MM.1S (cell line): Measurements from ENCODE around the gene ANAPC4.

Experiments
- DNase-seq: peaks from one replicate; pipeline ENCODE4 v3.0.0-alpha.2; 2015
- H2AFZ ChIP-seq: fragments of 300-600 bp; sonication (generic); 2 replicates; pipeline ENCODE4 v1.6.0; 2016; ENCODE audit warnings: antibody characterized with exemption, low read length
- H3F3A ChIP-seq: fragments of 300-600 bp; sonication (generic); 2 replicates; pipeline ENCODE4 v1.6.1; 2016; ENCODE audit warnings: mild to moderate bottlenecking, antibody characterized with exemption, low read length, moderate library complexity, mixed read lengths; ENCODE audit not compliant: insufficient read depth
- H3K27ac ChIP-seq: fragments of 300-600 bp; sonication (generic); 2 replicates; pipeline ENCODE4 v1.5.1; 2016; ENCODE audit warnings: mild to moderate bottlenecking, low read length
- H3K27me3 ChIP-seq: fragments of 300-600 bp; sonication (generic); replicated peaks from 2 replicates; pipeline ENCODE4 v1.6.0; 2016; ENCODE audit warnings: low read length; ENCODE audit not compliant: insufficient read depth
- H3K36me3 ChIP-seq: fragments of 300-600 bp; sonication (generic); replicated peaks from 2 replicates; pipeline ENCODE4 v1.6.1; 2016; ENCODE audit warnings: mild to moderate bottlenecking, low read length, mixed read lengths; ENCODE audit not compliant: insufficient read depth
- H3K4me1 ChIP-seq: fragments of 300-600 bp; sonication (generic); 2 replicates; pipeline ENCODE4 v1.6.1; 2016; ENCODE audit warnings: low read length, mixed read lengths
- H3K4me2 ChIP-seq: fragments of 300-600 bp; sonication (generic); 2 replicates; pipeline ENCODE4 v1.6.0; 2016; ENCODE audit warnings: low read depth, low read length
- H3K4me3 ChIP-seq: fragments of 300-600 bp; sonication (generic); 2 replicates; pipeline ENCODE4 v1.5.1; 2016; ENCODE audit warnings: low read length, mixed read lengths
- H3K79me2 ChIP-seq: fragments of 300-600 bp; sonication (generic); 2 replicates; pipeline ENCODE4 v1.6.1; 2016; ENCODE audit warnings: mixed run types, low read length, mixed read lengths
- H3K9ac ChIP-seq: fragments of 300-600 bp; sonication (generic); 2 replicates; pipeline ENCODE4 v1.6.1; 2016; ENCODE audit warnings: low read length, mixed read lengths
- H3K9me2 ChIP-seq: fragments of 300-600 bp; sonication (generic); replicated peaks from 2 replicates; pipeline ENCODE4 v1.6.1; 2016; ENCODE audit warnings: mild to moderate bottlenecking, low read length, mixed read lengths; ENCODE audit not compliant: insufficient read depth
- H3K9me3 ChIP-seq: fragments of 300-600 bp; sonication (generic); replicated peaks from 2 replicates; pipeline ENCODE4 v1.6.1; 2016; ENCODE audit warnings: mild to moderate bottlenecking, low read length, mixed read lengths; ENCODE audit not compliant: insufficient read depth
- H4K20me1 ChIP-seq: fragments of 300-600 bp; sonication (generic); 2 replicates; pipeline ENCODE4 v1.6.1; 2016; ENCODE audit warnings: mild to moderate bottlenecking, low read length, moderate library complexity, mixed read lengths; ENCODE audit not compliant: insufficient read depth
- EZH2 ChIP-seq: fragments of 300-600 bp; sonication (generic); optimal IDR thresholded peaks from 2 replicates; pipeline ENCODE3; 2017; ENCODE audit warnings: low read depth, mild to moderate bottlenecking, antibody characterized with exemption, low read length, mixed read lengths
- EZH2phosphoT487 ChIP-seq: fragments of 300-600 bp; sonication (generic); IDR thresholded peaks from 2 replicates; pipeline ENCODE4 v1.6.1; 2018; ENCODE audit warnings: antibody characterized with exemption, low read length
- TF ChIP-seq, protein P1 (sequence below): fragments of 300-600 bp; sonication (generic); IDR thresholded peaks from 2 replicates; pipeline ENCODE4 v1.5.1; 2016; ENCODE audit warnings: antibody characterized with exemption, low read length, mixed read lengths

The ANAPC4 gene

DNA sequence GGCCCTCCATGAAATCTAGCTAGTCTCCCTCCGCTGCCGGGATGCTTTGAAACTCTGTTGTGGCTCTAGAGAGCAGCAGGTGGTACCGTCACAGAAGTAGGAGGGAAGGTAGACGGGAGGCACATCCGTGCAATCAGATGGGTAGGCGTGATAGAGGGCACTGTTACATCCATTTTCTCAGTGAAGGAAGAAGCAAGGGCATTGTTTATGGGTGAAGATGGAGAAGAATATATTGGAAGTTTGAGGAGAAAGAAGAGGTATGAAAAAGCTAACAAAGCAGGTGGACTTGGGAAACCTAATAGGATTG lies 1.3 kb downstream of the ANAPC4 start:
- TF ChIP-seq, protein P1, sequence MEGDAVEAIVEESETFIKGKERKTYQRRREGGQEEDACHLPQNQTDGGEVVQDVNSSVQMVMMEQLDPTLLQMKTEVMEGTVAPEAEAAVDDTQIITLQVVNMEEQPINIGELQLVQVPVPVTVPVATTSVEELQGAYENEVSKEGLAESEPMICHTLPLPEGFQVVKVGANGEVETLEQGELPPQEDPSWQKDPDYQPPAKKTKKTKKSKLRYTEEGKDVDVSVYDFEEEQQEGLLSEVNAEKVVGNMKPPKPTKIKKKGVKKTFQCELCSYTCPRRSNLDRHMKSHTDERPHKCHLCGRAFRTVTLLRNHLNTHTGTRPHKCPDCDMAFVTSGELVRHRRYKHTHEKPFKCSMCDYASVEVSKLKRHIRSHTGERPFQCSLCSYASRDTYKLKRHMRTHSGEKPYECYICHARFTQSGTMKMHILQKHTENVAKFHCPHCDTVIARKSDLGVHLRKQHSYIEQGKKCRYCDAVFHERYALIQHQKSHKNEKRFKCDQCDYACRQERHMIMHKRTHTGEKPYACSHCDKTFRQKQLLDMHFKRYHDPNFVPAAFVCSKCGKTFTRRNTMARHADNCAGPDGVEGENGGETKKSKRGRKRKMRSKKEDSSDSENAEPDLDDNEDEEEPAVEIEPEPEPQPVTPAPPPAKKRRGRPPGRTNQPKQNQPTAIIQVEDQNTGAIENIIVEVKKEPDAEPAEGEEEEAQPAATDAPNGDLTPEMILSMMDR: no peak
- TF ChIP-seq EZH2: no peak
- no peak for TF ChIP-seq EZH2phosphoT487
- H3K9me2 ChIP-seq: no peaks in the 10 kb centered on the region
- peaks cover 3% of the 10 kb centered on the region; the same call in 1 of the 2 replicates for H3K36me3 ChIP-seq
- H2AFZ ChIP-seq: no peak overlapping the region
- H3K9ac ChIP-seq: no peak overlapping the region
- H3K4me3 ChIP-seq: peak overlapping the region; percentile 66
- DNase-seq: no peak
- H3K9me3 ChIP-seq: no peaks in the 10 kb centered on the region
- 0 out of 2 replicates have a peak, but pooled peaks cover 10% of the 10 kb centered on the region for H3K4me1 ChIP-seq
- no peaks in the 10 kb centered on the region for H3K27me3 ChIP-seq
- H3K79me2 ChIP-seq: peaks cover 25% of the 10 kb centered on the region
- H3F3A ChIP-seq: peaks cover 13% of the 10 kb centered on the region
- H4K20me1 ChIP-seq: no peaks in the 10 kb centered on the region
- peak overlapping the region; percentile 64 for H3K4me2 ChIP-seq
- no peak overlapping the region for H3K27ac ChIP-seq

DNA sequence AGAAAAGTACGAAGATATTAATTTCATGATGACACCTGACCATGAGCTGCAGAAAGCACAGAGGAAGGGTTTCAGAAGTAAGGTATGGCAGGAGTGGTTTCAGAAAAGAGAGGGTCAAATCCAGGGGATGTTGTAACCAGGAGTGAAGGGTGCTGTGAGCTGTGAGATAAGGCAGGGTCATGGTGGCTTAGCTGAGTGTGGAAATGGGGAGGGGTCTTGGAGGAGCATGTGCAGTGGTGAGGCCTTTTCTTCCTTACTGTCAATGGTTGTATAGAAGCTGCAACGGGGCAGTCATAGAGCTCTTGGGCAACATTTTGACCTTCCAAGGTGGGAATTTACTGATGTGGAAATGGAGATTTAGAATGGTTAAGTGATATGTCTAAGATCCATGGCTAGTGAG lies 2.5 kb downstream of the ANAPC4 start:
- Histone ChIP-seq H2AFZ (no peak overlapping the region), H3K79me2 (peaks cover 25% of the 10 kb centered on the region), H3K9me3 (no peaks in the 10 kb centered on the region), H3K9ac (no peak overlapping the region), H3K9me2 (no peaks in the 10 kb centered on the region), H3F3A (peaks cover 13% of the 10 kb centered on the region), H3K4me3 (no peak overlapping the region), H4K20me1 (no peaks in the 10 kb centered on the region), H3K27ac (no peak overlapping the region), H3K27me3 (no peaks in the 10 kb centered on the region), H3K36me3 (peaks cover 3% of the 10 kb centered on the region; the same call in 1 of the 2 replicates), H3K4me1 (0 out of 2 replicates have a peak, but pooled peaks cover 10% of the 10 kb centered on the region), H3K4me2 (no peak overlapping the region)
- DNase-seq: no peak
- no peak for TF ChIP-seq EZH2phosphoT487
- TF ChIP-seq, protein P1: no peak

DNA sequence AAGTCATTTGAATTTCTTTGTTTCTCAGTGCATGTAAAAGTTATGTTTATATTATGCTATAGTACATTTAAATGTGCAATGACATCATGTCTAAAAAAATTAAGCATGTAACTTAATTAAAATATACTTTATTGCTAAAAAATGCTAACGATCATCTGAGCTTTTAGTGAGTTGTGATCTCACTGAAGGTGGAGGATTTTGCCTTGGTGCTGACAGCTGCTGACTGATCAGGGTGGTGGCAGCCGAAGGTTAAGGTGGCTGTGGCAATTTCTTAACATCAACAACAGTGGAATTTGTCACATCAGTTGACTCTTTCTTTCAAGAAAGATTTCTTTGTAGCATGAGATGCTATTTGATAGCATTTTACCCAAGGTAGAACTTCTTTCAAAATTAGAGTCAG lies 6.6 kb downstream of the ANAPC4 start:
- Histone ChIP-seq H3K27ac (no peak overlapping the region), H3K9ac (no peak overlapping the region), H3F3A (no peaks in the 10 kb centered on the region), H3K9me2 (no peaks in the 10 kb centered on the region), H3K4me1 (0 out of 2 replicates have a peak, but pooled peaks cover 4% of the 10 kb centered on the region), H3K27me3 (no peaks in the 10 kb centered on the region), H3K79me2 (peaks cover 12% of the 10 kb centered on the region), H3K36me3 (peaks cover 3% of the 10 kb centered on the region; the same call in 1 of the 2 replicates), H4K20me1 (no peaks in the 10 kb centered on the region), H3K4me2 (no peak overlapping the region), H2AFZ (no peak overlapping the region), H3K4me3 (no peak overlapping the region), H3K9me3 (no peaks in the 10 kb centered on the region)
- TF ChIP-seq EZH2: no peak
- DNase-seq: no peak

DNA sequence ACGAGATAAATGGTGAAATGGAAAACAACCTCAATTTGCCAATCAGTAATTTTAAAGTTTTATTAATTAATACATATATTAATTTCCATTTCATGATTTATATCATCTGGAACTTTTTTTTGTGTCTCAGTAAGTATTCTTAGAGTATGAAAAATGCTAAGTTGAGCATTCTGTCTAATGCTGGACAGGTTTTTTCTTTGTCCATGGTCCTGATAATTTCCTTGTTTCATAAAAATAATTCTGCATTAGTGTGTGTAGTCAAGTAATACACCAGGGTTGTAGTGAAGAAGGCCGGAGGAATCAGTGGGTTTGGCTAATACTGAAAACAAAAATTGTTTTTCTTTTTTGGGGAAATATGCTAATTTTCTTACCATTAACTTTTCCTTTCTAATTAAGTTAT lies 9.9 kb downstream of the ANAPC4 start:
- H2AFZ ChIP-seq: no peak overlapping the region
- no peaks in the 10 kb centered on the region for H4K20me1 ChIP-seq
- H3K4me2 ChIP-seq: no peak overlapping the region
- no peaks in the 10 kb centered on the region for H3K79me2 ChIP-seq
- no peak overlapping the region for H3K27ac ChIP-seq
- H3K27me3 ChIP-seq: no peaks in the 10 kb centered on the region
- H3K9ac ChIP-seq: no peak overlapping the region
- H3F3A ChIP-seq: no peaks in the 10 kb centered on the region
- no peak for DNase-seq
- TF ChIP-seq EZH2phosphoT487 (no peak), EZH2 (no peak)
- TF ChIP-seq, protein P1: no peak
- H3K4me1 ChIP-seq: no peaks in the 10 kb centered on the region
- H3K9me2 ChIP-seq: no peaks in the 10 kb centered on the region
- H3K9me3 ChIP-seq: no peaks in the 10 kb centered on the region
- H3K4me3 ChIP-seq: no peak overlapping the region
- peaks cover 6% of the 10 kb centered on the region; the same call in 1 of the 2 replicates for H3K36me3 ChIP-seq
